ENCODE results near the gene ATP1A4. TPM values are rescaled to one million over a fixed set of nuclear protein-coding genes. Genes with fewer than 3 reads are reported as not detected.

ATP1A4 gene
- total and polyA plus RNA-seq, 2 of the 13 experiments (the other 11 are each of a cell fraction or from before 2014, with no cell fraction given): not detected

- TF ChIP-seq ZNF441 (CRISPR knock-in tag; IDR thresholded peaks at IDR 0.05; ENCODE audit: borderline replicate concordance) (no peak), SUZ12 (IDR thresholded peaks at IDR 0.05; ENCODE audit: low read depth, low read length) (no peak), HDAC6 (IDR thresholded peaks at IDR 0.05; ENCODE audit: low read depth, low read length) (no peak), ATF7-NPFF (CRISPR knock-in tag; IDR thresholded peaks at IDR 0.05; ENCODE audit: low read depth) (no peak), AGO1 (IDR thresholded peaks at IDR 0.05; ENCODE audit: low read depth, low read length, poor library complexity, severe bottlenecking) (no peak), ZNF607 (CRISPR knock-in tag; IDR thresholded peaks at IDR 0.05; ENCODE audit: borderline replicate concordance) (no peak), ZNF713 (CRISPR knock-in tag; IDR thresholded peaks at IDR 0.05) (no peak), NONO (IDR thresholded peaks at IDR 0.05) (no peak), NONO (CRISPR knock-in tag; conservative IDR thresholded peaks at IDR 0.05) (no peak), ZNF280B (CRISPR knock-in tag; IDR thresholded peaks at IDR 0.05; ENCODE audit: borderline replicate concordance) (no peak), ZFP1 (CRISPR knock-in tag; IDR thresholded peaks at IDR 0.05) (no peak), ZBTB21 (CRISPR knock-in tag; IDR thresholded peaks at IDR 0.05) (no peak), ZFAT (CRISPR knock-in tag; conservative IDR thresholded peaks at IDR 0.05) (no peak), MIER3 (CRISPR knock-in tag; IDR thresholded peaks at IDR 0.05; ENCODE audit: borderline replicate concordance) (no peak), ZUFSP (CRISPR knock-in tag; IDR thresholded peaks at IDR 0.05; ENCODE audit: borderline replicate concordance) (no peak), HMGXB4 (CRISPR knock-in tag; IDR thresholded peaks at IDR 0.05; ENCODE audit: borderline replicate concordance in 1 of 2, low read depth in 1 of 2) (0 out of 4 replicates have a peak, but pooled peaks of 1 of the 2 experiments have one; percentile 13), ZNF326 (CRISPR knock-in tag; IDR thresholded peaks at IDR 0.05; ENCODE audit: borderline replicate concordance) (no peak)
- TF ChIP-seq, protein P1, sequence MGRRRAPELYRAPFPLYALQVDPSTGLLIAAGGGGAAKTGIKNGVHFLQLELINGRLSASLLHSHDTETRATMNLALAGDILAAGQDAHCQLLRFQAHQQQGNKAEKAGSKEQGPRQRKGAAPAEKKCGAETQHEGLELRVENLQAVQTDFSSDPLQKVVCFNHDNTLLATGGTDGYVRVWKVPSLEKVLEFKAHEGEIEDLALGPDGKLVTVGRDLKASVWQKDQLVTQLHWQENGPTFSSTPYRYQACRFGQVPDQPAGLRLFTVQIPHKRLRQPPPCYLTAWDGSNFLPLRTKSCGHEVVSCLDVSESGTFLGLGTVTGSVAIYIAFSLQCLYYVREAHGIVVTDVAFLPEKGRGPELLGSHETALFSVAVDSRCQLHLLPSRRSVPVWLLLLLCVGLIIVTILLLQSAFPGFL (CRISPR knock-in tag; IDR thresholded peaks at IDR 0.05): no peak
- TF ChIP-seq, protein P2, sequence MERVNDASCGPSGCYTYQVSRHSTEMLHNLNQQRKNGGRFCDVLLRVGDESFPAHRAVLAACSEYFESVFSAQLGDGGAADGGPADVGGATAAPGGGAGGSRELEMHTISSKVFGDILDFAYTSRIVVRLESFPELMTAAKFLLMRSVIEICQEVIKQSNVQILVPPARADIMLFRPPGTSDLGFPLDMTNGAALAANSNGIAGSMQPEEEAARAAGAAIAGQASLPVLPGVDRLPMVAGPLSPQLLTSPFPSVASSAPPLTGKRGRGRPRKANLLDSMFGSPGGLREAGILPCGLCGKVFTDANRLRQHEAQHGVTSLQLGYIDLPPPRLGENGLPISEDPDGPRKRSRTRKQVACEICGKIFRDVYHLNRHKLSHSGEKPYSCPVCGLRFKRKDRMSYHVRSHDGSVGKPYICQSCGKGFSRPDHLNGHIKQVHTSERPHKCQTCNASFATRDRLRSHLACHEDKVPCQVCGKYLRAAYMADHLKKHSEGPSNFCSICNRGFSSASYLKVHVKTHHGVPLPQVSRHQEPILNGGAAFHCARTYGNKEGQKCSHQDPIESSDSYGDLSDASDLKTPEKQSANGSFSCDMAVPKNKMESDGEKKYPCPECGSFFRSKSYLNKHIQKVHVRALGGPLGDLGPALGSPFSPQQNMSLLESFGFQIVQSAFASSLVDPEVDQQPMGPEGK (CRISPR knock-in tag; IDR thresholded peaks at IDR 0.05): no peak
These were observed 26.5 kb upstream of the ATP1A4 start (continued) for GRCh38 chr1:160124705-160125478.

All from HepG2 (cell line).